Prostate gland (tissue), 2 donors: ENCODE results near the gene METTL4.

Experiments used
- POLR2A ChIP-seq: fragments of 450-650 bp; IDR thresholded peaks from one replicate; pipeline ENCODE4 v1.6.1; 2016; ENCODE audit warnings: antibody characterized with exemption, mild to moderate bottlenecking
- POLR2AphosphoS5 ChIP-seq: sonication (generic); formaldehyde crosslinking; IDR thresholded peaks from one replicate; pipeline ENCODE4 v1.6.1; 2017; ENCODE audit warnings: antibody characterized with exemption
- TF ChIP-seq, protein P1 (sequence below), 4 experiments: fragments of 200-600 bp in 2 of 4; fragments of 450-650 bp in 2 of 4; sonication (generic) in 2 of 4; IDR thresholded peaks; 1 replicate in 3 of 4; 2 replicates in 1 of 4; pipeline ENCODE4 v1.5.1; 2016 to 2019; ENCODE audit warnings: antibody characterized with exemption in 4 of 4, mild to moderate bottlenecking in 2 of 4, moderate library complexity in 2 of 4

- TF ChIP-seq POLR2AphosphoS5 (no peak), POLR2A (no peak)
- TF ChIP-seq, protein P1, sequence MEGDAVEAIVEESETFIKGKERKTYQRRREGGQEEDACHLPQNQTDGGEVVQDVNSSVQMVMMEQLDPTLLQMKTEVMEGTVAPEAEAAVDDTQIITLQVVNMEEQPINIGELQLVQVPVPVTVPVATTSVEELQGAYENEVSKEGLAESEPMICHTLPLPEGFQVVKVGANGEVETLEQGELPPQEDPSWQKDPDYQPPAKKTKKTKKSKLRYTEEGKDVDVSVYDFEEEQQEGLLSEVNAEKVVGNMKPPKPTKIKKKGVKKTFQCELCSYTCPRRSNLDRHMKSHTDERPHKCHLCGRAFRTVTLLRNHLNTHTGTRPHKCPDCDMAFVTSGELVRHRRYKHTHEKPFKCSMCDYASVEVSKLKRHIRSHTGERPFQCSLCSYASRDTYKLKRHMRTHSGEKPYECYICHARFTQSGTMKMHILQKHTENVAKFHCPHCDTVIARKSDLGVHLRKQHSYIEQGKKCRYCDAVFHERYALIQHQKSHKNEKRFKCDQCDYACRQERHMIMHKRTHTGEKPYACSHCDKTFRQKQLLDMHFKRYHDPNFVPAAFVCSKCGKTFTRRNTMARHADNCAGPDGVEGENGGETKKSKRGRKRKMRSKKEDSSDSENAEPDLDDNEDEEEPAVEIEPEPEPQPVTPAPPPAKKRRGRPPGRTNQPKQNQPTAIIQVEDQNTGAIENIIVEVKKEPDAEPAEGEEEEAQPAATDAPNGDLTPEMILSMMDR (IDR thresholded peaks at IDR 0.05): no peak
Observed at GRCh38 chr18:2534906-2535305, 36.4 kb downstream of the METTL4 start.
